Left lung (tissue), 10 donors: Measurements from ENCODE around the gene SLC6A15. TPM values are rescaled to one million over a fixed set of nuclear protein-coding genes. Genes with fewer than 3 reads are reported as not detected.

Experiments used
- ATAC-seq: fragments of 200-7000 bp; cut with Tn5 transposase; one replicate; pipeline ENCODE4 v1.9.1; 2020; ENCODE audit warnings: moderate library complexity
- DNase-seq, 4 donors: peaks; one replicate each; pipeline ENCODE4 v3.0.0-alpha.2; 2013 to 2020
- H3K27ac ChIP-seq, 2 donors: fragments of 200-600 bp; sonication (generic) in 1 of 2; one replicate each; pipeline versions ENCODE4 v1.5.0 to v1.8.0; 2020 to 2021
- H3K27me3 ChIP-seq, 2 donors: fragments of 200-600 bp; sonication (generic) in 1 of 2; one replicate each; pipeline versions ENCODE4 v1.5.0 to v1.8.0; 2020 to 2021
- H3K36me3 ChIP-seq, 2 donors: fragments of 200-600 bp; sonication (generic) in 1 of 2; one replicate each; pipeline versions ENCODE4 v1.5.0 to v1.8.0; 2020 to 2021
- H3K4me1 ChIP-seq, 2 donors: fragments of 200-600 bp; one replicate each; pipeline ENCODE4 v1.8.0; 2021
- H3K4me3 ChIP-seq, 2 donors: fragments of 200-600 bp; sonication (generic) in 1 of 2; one replicate each; pipeline versions ENCODE4 v1.5.0 to v1.8.0; 2020 to 2021; ENCODE audit warnings: mild to moderate bottlenecking in 1 of 2
- H3K9me3 ChIP-seq, 2 donors: fragments of 200-600 bp; sonication (generic) in 1 of 2; one replicate each; pipeline versions ENCODE4 v1.5.0 to v1.8.0; 2020 to 2021
- CTCF ChIP-seq, 2 donors: fragments of 200-600 bp; sonication (generic) in 1 of 2; IDR thresholded peaks; one replicate each; pipeline versions ENCODE4 v1.5.0 to v1.8.0; 2021; ENCODE audit warnings: antibody characterized with exemption in 2 of 2
- intact Hi-C, 2 donors: fragments of 100-400 bp; cut with DNase I; formaldehyde crosslinking; loops; one replicate each; pipeline versions ENCODE4 v1.11.2 to v1.14.2; 2022
- polyA plus RNA-seq, 6 donors: library from polyadenylated mRNA; unstranded; fragments of 120-200 nt; gene quantifications; one replicate each; pipeline ENCODE4 v1.2.1, GENCODE V29; 2013; ENCODE audit not compliant: insufficient read length in 6 of 6
- total RNA-seq, 2 donors: library from RNA; stranded (reverse); fragmentation: NEBNext Ultra II Directional; extraction: Animal tissue kit (Norgen Biotek cat#: 25700); gene quantifications; one replicate each; pipeline ENCODE4 v1.2.1, GENCODE V29; 2021
- donor health status: DM: no; HTN: yes; CAD: no.
- donor health status: DM: no; HTN: no; CAD: no.

The SLC6A15 gene
- total and polyA plus RNA-seq, 8 donors: 0.21 to 0.70 (median 0.41) TPM; not detected in 1

GRCh38 chr12:84910549-84911241 is 1.9 kb downstream of the SLC6A15 start:
- TF ChIP-seq CTCF (IDR thresholded peaks at IDR 0.05): no peak
- Histone ChIP-seq H3K9me3 (no peaks in the 10 kb centered on the region), H3K27ac (no peak overlapping the region), H3K4me3 (peak overlapping the region in 1 of 2 donors; percentile 42), H3K36me3 (no peaks in the 10 kb centered on the region), H3K4me1 (peaks cover 0 to 14% of the 10 kb centered on the region in 2 donors), H3K27me3 (peaks cover 44 to 59% of the 10 kb centered on the region in 2 donors)
- DNase-seq: peak in 2 of 4 donors; percentile 6 to 12
- intact Hi-C loops: no loop called here
- peak; percentile 17 for ATAC-seq

- Histone ChIP-seq H3K27me3 (peaks cover 0 to under 1% of the 10 kb centered on the region in 2 donors), H3K4me1 (no peaks in the 10 kb centered on the region), H3K9me3 (no peaks in the 10 kb centered on the region), H3K36me3 (no peaks in the 10 kb centered on the region), H3K27ac (no peak overlapping the region), H3K4me3 (no peak overlapping the region)
- no peak for ATAC-seq
- TF ChIP-seq CTCF (IDR thresholded peaks at IDR 0.05): no peak
- intact Hi-C loops: no loop called here
- no peak for DNase-seq
Observed at GRCh38 chr12:84904051-84904450, 8.5 kb downstream of the SLC6A15 start.

GRCh38 chr12:84891106-84891838 is 21.3 kb downstream of the SLC6A15 start:
- Histone ChIP-seq H3K36me3 (no peaks in the 10 kb centered on the region), H3K27me3 (no peaks in the 10 kb centered on the region), H3K4me1 (no peaks in the 10 kb centered on the region), H3K4me3 (no peak overlapping the region), H3K27ac (no peak overlapping the region), H3K9me3 (no peaks in the 10 kb centered on the region)
- TF ChIP-seq CTCF (IDR thresholded peaks at IDR 0.05): no peak
- no peak for DNase-seq
- intact Hi-C loops: no loop called here
- ATAC-seq: no peak

- H3K9me3 ChIP-seq: no peaks in the 10 kb centered on the region
- H3K27me3 ChIP-seq: no peaks in the 10 kb centered on the region
- ATAC-seq: no peak
- H3K36me3 ChIP-seq: no peaks in the 10 kb centered on the region
- no peak overlapping the region for H3K4me3 ChIP-seq
- intact Hi-C loops: no loop called here
- H3K27ac ChIP-seq: no peak overlapping the region
- no peak for TF ChIP-seq CTCF (IDR thresholded peaks at IDR 0.05)
- H3K4me1 ChIP-seq: no peaks in the 10 kb centered on the region
- DNase-seq: no peak
Observed at GRCh38 chr12:84889818-84890217, 22.8 kb downstream of the SLC6A15 start.

GRCh38 chr12:84888861-84889260 is 23.7 kb downstream of the SLC6A15 start:
- no peak for ATAC-seq
- H3K4me3 ChIP-seq: no peak overlapping the region
- H3K4me1 ChIP-seq: no peaks in the 10 kb centered on the region
- no peak for DNase-seq
- intact Hi-C loops: no loop called here
- no peaks in the 10 kb centered on the region for H3K36me3 ChIP-seq
- H3K9me3 ChIP-seq: no peaks in the 10 kb centered on the region
- H3K27me3 ChIP-seq: no peaks in the 10 kb centered on the region
- no peak overlapping the region for H3K27ac ChIP-seq
- TF ChIP-seq CTCF (IDR thresholded peaks at IDR 0.05): no peak
